ENCODE data around the gene HAPLN2. TPM values are rescaled to one million over a fixed set of nuclear protein-coding genes. Genes with fewer than 3 reads are reported as not detected.
A peak's percentile ranks its signal among the peaks of the same experiment; 100 is the strongest.

HAPLN2 gene
- total and polyA plus RNA-seq, 2 of the 4 experiments (the other 2 are of a cell fraction) = not detected

- peak overlapping the region; percentile 87 for H3K4ac ChIP-seq (ENCODE audit: low read depth, low read length)
- H4K5ac ChIP-seq (ENCODE audit: low read depth, low read length) = peak overlapping the region; percentile 71
- peak overlapping the region; percentile 26 for H3K4me2 ChIP-seq (ENCODE audit: low read depth, low read length)
- H2AFZ ChIP-seq (replicated peaks; ENCODE audit: low read length, poor library complexity) = peak overlapping the region; percentile 83
- no peaks in the 10 kb centered on the region for H3K36me3 ChIP-seq (ENCODE audit: control insufficient read depth, insufficient read depth, low read length)
- peak overlapping the region; percentile 80 for H3K56ac ChIP-seq (ENCODE audit: extremely low read depth, insufficient read depth, low read length)
- peak overlapping the region; percentile 97 for H4K91ac ChIP-seq (ENCODE audit: insufficient read depth, low read depth, low read length)
- no CpG with 5 or more reads among the region's 5 CpGs for WGBS, 2 experiments (ENCODE audit: extremely low coverage in 2 of 2, insufficient read length in 1 of 2)
- H3K23ac ChIP-seq (ENCODE audit: low read depth, low read length) = peak overlapping the region; percentile 73
- dilution Hi-C loops (cut with HindIII; ENCODE audit: low sequenced_read_pairs, unreplicated experiment) = no loop called here
- ChIA-PET CTCF (interaction anchor here (1.1 kb wide), 1 partner anchor 13 kb away, joined by 3 read pairs; no protein-coding TSS in a partner anchor), POLR2A (ENCODE audit: unreplicated experiment) (interaction anchor here (0.6 to 2.1 kb wide), 3 partner anchors 9 to 17 kb away, joined by 3 to 22 read pairs (median 5); partner anchors contain the start of gene NES)
- H3K9me1 ChIP-seq (ENCODE audit: insufficient read depth, low read length) = peaks cover 28% of the 10 kb centered on the region
- peak overlapping the region; percentile 97 for H2AK5ac ChIP-seq (ENCODE audit: low read depth, low read length)
- peak overlapping the region; percentile 87; the same call in 2 of the 3 replicates for H2BK15ac ChIP-seq (ENCODE audit: low read depth, low read length)
- TF ChIP-seq RFX5 (IDR thresholded peaks at IDR 0.05; ENCODE audit: low read depth, low read length) (no peak), MAZ (IDR thresholded peaks at IDR 0.05; ENCODE audit: borderline replicate concordance, low read depth, low read length) (peak; percentile 93), BHLHE40 (IDR thresholded peaks at IDR 0.05; ENCODE audit: low read depth, low read length) (0 out of 2 replicates have a peak, but pooled peaks have one; percentile 6), CEBPB (IDR thresholded peaks at IDR 0.05; ENCODE audit: low read depth, low read length) (no peak)
- peak overlapping the region; percentile 95 for H2BK5ac ChIP-seq (ENCODE audit: low read depth, low read length, poor library complexity, severe bottlenecking)
- ATAC-seq (ENCODE audit: low read depth) (peak; percentile 5; the same call in 1 of the 2 replicates), DNase-seq (peak; percentile 58)
- no peaks in the 10 kb centered on the region for H3K27me3 ChIP-seq (ENCODE audit: control insufficient read depth, insufficient read depth, low read length)
- H3K4me1 ChIP-seq (ENCODE audit: control insufficient read depth, insufficient read depth, low read length) = peaks cover 66% of the 10 kb centered on the region
- H2AK9ac ChIP-seq (replicated peaks; ENCODE audit: low read depth, low read length, poor library complexity) = peak overlapping the region; percentile 93
- peak overlapping the region; percentile 75 to 97; a peak in 3 of 4 replicates for H4K8ac ChIP-seq (ENCODE audit: low read depth in 2 of 2, low read length in 2 of 2)
- H4K20me1 ChIP-seq (ENCODE audit: insufficient read depth, low read length) = no peaks in the 10 kb centered on the region
- H3K27ac ChIP-seq (ENCODE audit: insufficient read depth, low read length) = peak overlapping the region; percentile 76
- in situ Hi-C loops (cut with MboI; ENCODE audit: low sequenced_read_pairs) = no loop called here
- H3K18ac ChIP-seq (ENCODE audit: low read depth, low read length) = peak overlapping the region; percentile 77
- H3K14ac ChIP-seq (replicated peaks; ENCODE audit: low read depth, low read length) = peak overlapping the region; percentile 89
- intact Hi-C loops (cut with micrococcal nuclease) = no loop called here
- no peak overlapping the region for H3K4me3 ChIP-seq (ENCODE audit: insufficient read depth, low read depth, low read length)
- peaks cover 0 to 39% of the 10 kb centered on the region in 2 experiments; a peak in 2 of 4 replicates for H3K79me1 ChIP-seq (ENCODE audit: low read depth in 1 of 2, low read length in 2 of 2)
- H3K9ac ChIP-seq (ENCODE audit: low read depth, low read length) = peak overlapping the region; percentile 54
- H2BK20ac ChIP-seq (ENCODE audit: low read depth, low read length) = peak overlapping the region; percentile 97
- peak overlapping the region; percentile 96 for H2BK120ac ChIP-seq (ENCODE audit: low read depth, low read length)
- no TSS peak for BruUV-seq (replicated peaks)
- H3K9me3 ChIP-seq (ENCODE audit: control insufficient read depth, insufficient read depth, low read length) = no peaks in the 10 kb centered on the region
Measured at GRCh38 chr1:156664046-156664766, 45.0 kb downstream of the HAPLN2 start.

All from IMR-90 (cell line).